Measurements from ENCODE around the gene STAT5B.
A peak's percentile ranks its signal among the peaks of the same experiment; 100 is the strongest.

STAT5B gene

DNA sequence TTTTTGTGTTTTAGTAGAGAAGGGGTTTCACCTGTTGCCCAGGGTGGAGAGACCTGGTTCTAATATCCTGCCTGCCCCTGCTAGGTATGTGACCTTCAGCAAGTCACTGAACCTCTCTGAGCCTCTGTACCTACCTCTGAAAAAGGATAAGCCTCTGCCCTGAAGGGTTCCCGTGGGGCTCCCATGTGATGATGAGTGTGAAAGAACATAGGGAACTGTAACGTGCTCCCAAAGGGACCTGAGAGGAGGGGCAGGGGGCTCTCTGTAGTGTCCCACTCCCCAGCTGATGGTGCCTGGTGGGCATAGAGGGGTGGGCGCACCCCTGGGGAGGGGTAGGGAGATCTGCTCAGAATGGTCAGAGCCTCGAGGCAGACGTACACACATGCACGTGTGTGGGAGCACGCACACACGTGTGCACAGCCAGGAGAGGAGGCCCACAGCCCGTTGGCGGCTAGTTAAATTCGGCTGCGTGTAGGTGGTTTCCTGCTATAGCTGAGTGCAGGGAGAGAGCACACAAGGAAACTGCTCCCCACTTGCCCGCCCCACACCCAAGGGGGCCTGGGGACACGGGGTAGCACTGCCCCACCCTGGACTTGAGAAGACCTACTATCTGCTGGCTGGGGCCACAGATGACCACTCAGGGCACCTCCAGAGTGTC is 101.9 kb downstream of the STAT5B start:
- no peak for DNase-seq

DNA sequence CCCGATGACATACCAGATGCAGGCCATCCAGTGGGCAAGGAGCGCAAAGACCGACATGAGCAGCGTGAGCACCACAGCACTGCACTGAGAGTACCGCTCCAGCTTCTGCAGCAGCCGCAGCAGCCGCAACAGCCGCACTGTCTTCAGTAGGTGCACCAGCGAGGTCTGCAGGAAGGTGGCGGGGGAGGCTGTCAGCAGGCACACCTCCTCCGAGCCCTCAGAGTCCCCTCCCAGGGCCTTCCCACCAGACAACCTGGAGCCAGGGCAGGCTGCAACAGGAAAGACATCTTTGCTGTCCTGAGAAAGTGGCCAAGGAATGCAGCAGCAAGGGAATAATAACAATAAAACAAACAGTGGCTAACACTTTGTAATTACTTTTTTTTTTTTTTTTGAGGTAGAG is 104.4 kb downstream of the STAT5B start:
- DNase-seq: no peak

DNA sequence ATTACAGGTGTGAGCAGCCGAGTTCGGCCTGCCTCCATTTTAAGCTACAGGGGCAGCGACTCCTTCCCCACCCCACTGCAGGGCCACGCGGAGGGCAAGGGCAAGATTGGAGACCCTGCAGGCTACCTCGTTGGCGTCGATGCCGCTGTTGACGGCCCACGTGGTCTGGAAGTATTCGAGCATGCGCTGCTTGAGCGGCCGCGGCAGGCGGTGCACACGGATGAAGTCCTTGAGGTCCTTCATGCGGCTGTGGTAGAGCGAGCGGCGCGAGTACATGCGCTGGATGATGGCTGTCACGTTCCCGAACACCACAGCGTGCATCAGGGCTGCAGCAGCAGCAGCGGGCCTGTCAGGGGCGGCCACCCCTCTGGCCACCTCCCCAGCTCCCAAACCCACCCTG is 106.8 kb downstream of the STAT5B start:
- no peak for DNase-seq

DNA sequence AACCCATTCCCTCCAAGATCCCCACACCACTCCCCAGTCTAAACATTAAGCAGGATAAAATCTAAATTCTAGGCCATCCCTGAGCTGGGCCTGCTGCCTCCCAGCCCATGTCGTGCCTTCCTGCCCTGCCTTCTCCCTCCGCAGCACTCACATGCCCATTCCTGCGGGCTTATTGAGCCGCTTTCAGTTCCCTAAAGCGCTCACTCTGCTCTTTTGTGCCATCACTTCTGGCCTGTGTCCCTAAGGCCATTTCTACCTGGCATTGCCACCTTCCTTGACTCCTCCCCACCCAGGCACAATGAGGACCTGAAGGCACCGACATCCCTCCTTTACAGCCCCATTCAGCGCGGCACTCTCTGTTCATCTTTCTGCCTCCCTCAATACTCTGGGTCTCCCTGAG is 108.4 kb downstream of the STAT5B start:
- DNase-seq: no peak

DNA sequence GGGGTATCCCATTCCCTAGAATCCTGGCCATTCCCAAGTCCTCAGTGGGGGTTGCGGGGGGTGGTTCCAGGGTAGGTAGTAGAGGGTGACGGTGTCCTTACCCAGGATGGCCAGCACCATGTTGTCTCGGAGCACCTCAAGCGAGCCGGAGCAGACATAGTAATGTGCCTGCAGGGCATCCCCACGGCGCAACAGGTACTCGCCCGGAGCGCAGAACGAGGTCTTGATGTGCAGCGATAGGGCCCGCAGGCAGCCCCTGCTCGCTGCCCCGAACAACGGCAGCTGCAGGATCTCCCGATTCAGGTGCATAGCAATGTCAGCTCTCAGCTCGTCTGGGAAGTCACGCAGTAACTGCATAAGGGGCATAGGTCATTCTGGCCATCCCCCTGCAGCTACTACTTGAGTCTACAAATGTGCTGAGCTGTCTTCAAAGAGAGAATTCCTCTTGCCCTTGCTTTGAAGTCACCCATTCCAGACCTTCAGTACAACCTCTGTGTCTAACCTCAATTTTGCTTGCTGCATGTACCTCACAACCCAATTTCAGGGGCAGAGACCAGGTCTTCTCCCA is 109.9 kb downstream of the STAT5B start:
- no peak for DNase-seq

DNA sequence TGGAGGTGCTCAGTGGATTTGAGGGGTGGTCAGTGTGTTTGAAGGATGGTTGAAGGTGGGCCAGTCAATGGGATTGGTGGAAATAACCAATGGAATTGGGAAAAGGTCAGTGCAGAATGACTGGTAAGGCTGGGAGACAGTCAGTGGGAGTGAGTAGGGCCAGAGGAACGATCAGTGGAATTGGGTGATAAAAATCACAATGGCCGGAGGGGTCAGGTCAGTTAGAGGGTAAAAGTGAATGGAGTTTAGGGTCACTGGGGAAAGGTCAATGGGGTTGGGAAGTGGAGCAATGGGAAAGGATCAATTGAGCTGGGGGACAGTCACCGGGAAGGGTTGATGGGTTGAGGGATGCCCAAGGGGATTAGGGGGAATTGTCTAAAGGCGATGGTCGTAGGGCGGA is 110.4 kb downstream of the STAT5B start:
- DNase-seq: no peak

DNA sequence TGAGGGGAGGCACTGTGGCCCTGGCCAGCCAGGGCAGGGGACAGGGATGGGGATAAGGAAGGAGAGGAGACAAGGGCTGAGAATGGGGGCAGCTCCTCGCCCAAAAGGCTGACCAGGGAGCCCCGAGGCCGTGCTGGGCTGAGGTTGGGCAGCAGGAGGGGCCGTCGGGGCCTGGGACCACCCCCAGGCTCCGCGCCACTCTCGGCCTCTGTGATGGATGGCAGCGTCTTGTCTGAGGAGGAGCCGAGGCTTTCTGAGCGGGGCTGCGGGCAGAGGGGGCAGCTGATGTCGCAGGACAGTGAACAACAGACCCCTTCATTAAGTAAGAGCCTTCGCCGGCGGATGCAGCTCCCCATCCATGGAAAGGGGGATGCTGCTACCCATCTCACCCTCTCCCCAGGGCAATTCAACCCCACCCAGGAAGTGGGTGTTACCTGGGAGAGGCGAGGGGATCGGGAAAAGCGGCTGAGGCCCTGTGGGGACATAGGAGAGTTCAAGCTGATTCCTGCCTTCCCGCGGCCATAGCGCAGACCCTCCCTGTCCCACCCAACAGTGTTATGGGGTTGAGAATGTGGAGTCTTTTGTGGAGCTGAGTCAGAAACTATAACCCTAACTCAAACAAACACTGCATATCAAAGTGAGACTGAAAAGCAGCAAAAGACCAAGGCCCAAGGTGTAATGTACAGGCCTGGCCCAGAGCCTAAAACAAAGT is 112.3 kb downstream of the STAT5B start:
- DNase-seq: no peak

DNA sequence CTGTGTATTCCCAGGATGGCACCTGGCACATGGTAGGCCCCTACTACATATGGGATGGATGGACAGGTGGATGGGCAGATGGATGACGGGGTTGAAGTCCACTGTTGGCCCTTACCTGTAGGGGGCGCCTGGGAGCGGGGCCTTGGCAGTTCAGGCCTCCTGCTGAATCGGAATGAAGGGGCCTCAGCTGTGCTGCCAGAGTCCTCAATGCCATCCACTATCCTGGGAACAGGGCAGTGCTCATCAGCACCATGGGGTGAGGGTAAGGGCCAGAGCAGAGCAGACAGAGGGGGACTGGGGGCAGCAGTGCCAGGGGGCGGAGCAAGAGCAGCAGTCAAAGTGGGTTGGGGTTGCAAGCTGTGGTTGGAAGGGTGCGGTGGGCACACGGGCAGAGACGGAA is 113.1 kb downstream of the STAT5B start:
- DNase-seq: peak; percentile 73

DNA sequence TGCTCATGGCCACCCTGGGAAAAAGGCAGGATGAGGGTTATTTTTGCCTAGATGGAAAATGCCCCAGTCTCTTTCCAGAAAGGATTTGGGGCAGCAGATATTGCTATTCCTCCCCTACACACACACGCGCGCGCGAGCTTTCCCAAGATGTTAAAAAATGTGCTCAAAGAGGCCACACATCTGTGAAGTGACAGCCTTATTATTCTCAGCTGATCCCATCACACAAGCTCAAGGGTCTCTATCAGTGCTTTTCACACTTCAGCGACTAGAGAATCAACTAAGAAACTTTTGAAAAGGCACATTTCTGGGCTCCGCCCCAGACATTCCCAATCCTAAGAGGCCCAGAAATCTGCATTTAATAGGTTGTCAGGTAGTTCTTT is 115.7 kb downstream of the STAT5B start:
- no peak for DNase-seq

DNA sequence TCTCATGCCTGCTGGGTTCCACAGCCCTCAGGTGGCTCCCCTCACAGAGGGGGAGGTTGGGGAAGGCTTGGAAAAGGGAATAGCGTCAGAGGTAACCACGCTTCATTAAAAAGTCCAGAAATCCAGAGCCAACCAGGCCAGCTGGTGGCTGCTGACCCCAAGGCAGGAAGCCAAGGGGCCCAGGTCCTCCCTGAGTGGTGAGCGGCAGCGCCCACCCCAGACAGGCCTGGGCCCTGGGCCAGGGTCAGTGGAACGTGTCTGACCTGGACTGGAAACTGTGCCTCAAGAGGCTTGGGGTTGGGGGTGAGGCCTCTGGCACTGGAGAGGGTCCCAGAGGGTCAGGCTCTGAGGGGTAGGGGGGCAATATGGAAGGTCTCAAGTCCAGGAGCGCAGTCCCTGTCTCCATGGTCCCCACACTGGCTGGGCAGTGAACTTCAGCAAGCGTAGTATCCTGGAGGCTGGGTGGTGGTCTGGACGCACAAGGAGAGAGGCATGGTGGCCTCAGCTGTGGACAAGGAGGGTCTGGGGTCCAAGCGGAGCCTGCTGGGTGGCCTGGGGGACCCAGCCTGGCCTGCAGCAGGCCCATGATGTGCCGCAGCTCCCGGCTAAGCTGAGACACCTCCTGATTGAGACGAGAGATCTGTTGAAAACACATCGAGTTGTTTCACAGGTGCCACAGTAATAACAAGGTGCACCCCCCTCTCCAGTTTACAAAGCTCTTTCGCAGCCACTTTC is 116.2 kb downstream of the STAT5B start:
- DNase-seq: no peak

DNA sequence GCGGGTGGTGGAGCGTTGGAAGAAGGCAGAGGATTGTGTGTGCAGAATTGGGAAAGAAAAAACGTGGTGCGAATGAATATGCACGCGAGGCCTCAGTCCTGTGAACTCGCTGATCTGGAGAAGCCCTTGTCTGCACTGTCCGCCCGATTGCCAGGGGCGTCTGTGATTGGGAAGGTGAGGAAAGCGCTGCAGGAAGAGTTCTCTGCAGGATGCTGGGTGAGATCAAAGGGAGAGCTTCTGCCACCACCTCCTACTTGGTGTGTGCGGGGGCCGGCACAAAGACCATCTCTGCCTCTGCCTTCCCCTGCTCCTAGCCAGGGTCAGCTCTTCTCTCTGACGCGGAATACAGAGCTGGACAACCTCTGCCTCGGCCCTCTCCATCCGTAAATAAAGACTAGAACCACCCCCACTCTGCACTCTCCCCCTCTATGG is 120.6 kb downstream of the STAT5B start:
- no peak for DNase-seq

DNA sequence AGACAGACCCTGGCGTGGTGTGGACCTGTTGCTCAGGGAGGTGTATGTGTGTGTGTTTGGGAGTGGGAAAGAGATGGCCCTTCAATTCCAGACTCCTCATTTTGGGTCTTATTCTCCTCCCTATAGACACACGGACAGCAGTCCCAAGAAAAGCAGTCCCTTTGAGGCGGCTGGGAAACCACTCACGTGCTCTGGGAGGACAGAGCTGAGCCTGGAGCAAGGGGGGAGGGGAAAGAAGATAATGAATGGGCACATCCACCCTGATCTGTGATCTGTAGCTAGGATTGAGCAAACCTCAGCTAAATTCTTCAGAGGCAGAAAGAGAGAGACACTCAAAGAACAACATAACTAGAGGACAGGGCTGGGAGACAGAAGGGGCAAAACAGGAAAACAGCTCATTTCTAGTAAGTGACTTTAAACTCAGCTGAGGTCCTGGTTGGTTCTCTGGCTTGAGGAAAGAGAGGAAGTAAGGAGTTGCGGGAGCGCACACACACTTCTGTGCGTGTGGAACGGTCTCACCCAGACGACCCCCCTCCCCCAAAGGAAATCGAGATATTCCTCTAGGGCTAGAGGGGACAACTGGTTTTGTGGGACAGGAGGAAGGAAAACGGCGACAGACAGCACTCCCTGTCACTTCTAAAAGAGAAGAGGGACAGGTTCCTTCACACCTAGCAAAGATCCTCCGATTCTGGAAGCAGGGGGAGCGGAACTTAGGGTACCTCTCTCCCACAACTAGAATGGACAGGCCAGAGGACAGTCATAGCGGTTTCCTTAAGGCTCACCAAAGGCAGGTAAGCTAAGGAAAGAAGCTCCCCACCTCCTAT is 122.1 kb downstream of the STAT5B start:
- no peak for DNase-seq
